ENCODE results near the gene RAPGEF2. TPM values are rescaled to one million over a fixed set of nuclear protein-coding genes. Genes with fewer than 3 reads are reported as not detected.

RAPGEF2 gene
- total RNA-seq, 1 donor from 2014 or later, result 37.5 TPM

GRCh38 chr4:159195361-159195769, 92.5 kb downstream of the RAPGEF2 start:
- no peak for DNase-seq (ENCODE audit: low spot score)

GRCh38 chr4:159197260-159197884, 94.5 kb downstream of the RAPGEF2 start:
- DNase-seq (ENCODE audit: low spot score), result no peak

GRCh38 chr4:159197885-159198269, 95.0 kb downstream of the RAPGEF2 start:
- no peak for DNase-seq (ENCODE audit: low spot score)

GRCh38 chr4:159199826-159200225, 96.9 kb downstream of the RAPGEF2 start:
- DNase-seq (ENCODE audit: low spot score), result no peak

- no peak for DNase-seq (ENCODE audit: low spot score)
Measured at GRCh38 chr4:159201168-159201567, 98.3 kb downstream of the RAPGEF2 start.

GRCh38 chr4:159204566-159204965, 101.7 kb downstream of the RAPGEF2 start:
- DNase-seq (ENCODE audit: low spot score), result no peak

GRCh38 chr4:159205466-159205865, 102.6 kb downstream of the RAPGEF2 start:
- DNase-seq (ENCODE audit: low spot score), result no peak

GRCh38 chr4:159206427-159206871, 103.6 kb downstream of the RAPGEF2 start:
- DNase-seq (ENCODE audit: low spot score), result no peak

GRCh38 chr4:159209249-159209648, 106.4 kb downstream of the RAPGEF2 start:
- no peak for DNase-seq (ENCODE audit: low spot score)

GRCh38 chr4:159210975-159211374, 108.1 kb downstream of the RAPGEF2 start:
- DNase-seq (ENCODE audit: low spot score), result no peak

- DNase-seq (ENCODE audit: low spot score), result no peak
Measured at GRCh38 chr4:159212675-159213293, 109.9 kb downstream of the RAPGEF2 start.

GRCh38 chr4:159216834-159217233, 114.0 kb downstream of the RAPGEF2 start:
- DNase-seq (ENCODE audit: low spot score), result no peak

GRCh38 chr4:159219862-159220261, 117.0 kb downstream of the RAPGEF2 start:
- DNase-seq (ENCODE audit: low spot score), result no peak

- DNase-seq (ENCODE audit: low spot score), result no peak
Measured at GRCh38 chr4:159220353-159220752, 117.5 kb downstream of the RAPGEF2 start.

- DNase-seq (ENCODE audit: low spot score), result no peak
Measured at GRCh38 chr4:159221280-159221679, 118.4 kb downstream of the RAPGEF2 start.

- DNase-seq (ENCODE audit: low spot score), result no peak
Measured at GRCh38 chr4:159222043-159222552, 119.2 kb downstream of the RAPGEF2 start.

- no peak for DNase-seq (ENCODE audit: low spot score)
Measured at GRCh38 chr4:159224408-159224807, 121.5 kb downstream of the RAPGEF2 start.

- no peak for DNase-seq (ENCODE audit: low spot score)
Measured at GRCh38 chr4:159227378-159227777, 124.5 kb downstream of the RAPGEF2 start.

GRCh38 chr4:159227984-159228383, 125.1 kb downstream of the RAPGEF2 start:
- no peak for DNase-seq (ENCODE audit: low spot score)

GRCh38 chr4:159229164-159229563, 126.3 kb downstream of the RAPGEF2 start:
- DNase-seq (ENCODE audit: low spot score), result no peak

GRCh38 chr4:159232465-159233106, 129.7 kb downstream of the RAPGEF2 start:
- DNase-seq (ENCODE audit: low spot score), result no peak

- DNase-seq (ENCODE audit: low spot score), result no peak
Measured at GRCh38 chr4:159235779-159236368, 133.0 kb downstream of the RAPGEF2 start.
